ENCODE results near the gene AGPAT3.

The AGPAT3 gene

DNA sequence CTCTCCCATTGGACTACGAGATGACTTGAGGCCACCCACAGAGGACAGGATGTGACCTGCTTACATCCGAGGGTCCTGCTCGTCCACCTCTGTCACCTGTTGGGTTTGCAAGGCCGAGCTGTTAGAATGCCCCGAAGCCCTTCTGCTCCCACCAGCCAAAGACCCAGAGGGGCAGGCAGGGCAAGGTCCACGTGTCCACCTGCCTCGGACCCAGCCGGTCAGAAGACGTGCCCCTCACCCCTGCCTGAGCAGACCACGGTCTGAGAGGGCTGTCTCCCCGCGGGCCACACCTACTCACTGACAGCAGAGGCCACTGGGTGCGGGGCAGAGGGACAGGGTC is 116.8 kb downstream of the AGPAT3 start:
- DNase-seq = no peak

GRCh38 chr21:43982489-43983078 is 117.6 kb downstream of the AGPAT3 start:
- no peak for DNase-seq

GRCh38 chr21:43983390-43983789 is 118.4 kb downstream of the AGPAT3 start:
- no peak for DNase-seq

DNA sequence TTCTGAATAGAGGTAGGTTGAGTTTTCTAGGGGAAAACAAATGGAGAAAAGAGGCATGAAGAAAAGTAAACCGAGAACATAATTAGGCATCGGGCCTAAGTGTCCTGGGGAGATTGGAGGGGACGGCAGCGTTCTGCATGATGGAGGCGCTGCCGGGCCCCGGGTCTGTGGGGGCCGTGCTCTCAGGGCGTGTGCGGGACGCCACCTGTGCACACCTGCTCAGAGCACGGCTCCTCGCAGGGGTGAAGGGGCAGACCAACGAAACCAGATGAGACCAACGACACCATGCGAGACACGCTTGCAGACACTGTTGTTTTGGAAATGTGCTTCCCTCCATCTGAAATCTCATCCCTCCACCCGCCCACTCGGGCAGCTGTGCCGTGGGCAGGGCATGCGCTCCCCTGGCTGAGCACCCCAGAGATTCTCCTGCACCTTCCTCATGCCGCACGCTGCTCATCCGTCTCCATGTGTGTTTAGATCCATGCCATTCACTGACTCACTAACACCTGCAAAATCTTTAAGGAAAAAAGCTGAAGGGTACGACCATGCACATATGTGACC is 118.9 kb downstream of the AGPAT3 start:
- no peak for DNase-seq

DNA sequence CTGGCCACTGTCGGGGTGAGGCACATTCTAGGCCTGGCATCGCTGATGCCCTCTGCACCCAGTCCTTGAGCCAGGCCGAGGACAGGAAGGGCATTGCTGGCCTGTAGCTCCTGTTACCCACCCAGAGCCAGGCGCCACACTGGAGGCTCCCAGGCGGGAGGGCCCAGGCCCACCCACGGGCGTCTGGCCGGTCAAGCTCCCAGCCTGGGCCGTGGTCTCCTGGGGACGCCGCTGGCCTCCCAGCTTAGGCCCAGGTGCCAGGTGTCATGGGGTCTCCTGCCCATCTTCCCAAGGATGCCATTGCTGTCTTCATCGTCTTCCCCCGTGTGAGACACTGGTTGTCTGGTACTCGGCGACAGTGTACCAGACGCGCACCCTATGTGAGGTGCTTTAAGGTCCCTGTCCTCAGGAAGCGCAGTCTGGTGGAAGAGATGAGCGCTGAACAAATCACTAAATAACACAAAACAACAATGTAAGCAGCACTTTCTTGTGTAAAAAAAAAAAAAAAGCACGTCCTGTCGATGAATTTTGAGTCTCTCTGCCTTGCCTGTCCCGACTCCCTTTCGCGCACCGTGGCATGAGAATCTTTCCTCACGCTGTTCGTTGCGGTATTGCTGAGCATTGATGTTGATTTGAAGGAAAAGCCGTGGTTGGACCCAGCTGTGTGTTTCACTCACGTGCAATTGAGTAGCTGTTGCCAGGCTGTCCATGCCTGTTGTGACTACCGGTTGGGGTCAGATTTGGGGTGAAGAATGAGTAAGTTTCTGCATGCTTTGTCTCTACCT is 120.1 kb downstream of the AGPAT3 start:
- DNase-seq = no peak

- DNase-seq = peak in 1 of 2 experiments; percentile 28
Observed at GRCh38 chr21:43985690-43986251, 120.7 kb downstream of the AGPAT3 start.

DNA sequence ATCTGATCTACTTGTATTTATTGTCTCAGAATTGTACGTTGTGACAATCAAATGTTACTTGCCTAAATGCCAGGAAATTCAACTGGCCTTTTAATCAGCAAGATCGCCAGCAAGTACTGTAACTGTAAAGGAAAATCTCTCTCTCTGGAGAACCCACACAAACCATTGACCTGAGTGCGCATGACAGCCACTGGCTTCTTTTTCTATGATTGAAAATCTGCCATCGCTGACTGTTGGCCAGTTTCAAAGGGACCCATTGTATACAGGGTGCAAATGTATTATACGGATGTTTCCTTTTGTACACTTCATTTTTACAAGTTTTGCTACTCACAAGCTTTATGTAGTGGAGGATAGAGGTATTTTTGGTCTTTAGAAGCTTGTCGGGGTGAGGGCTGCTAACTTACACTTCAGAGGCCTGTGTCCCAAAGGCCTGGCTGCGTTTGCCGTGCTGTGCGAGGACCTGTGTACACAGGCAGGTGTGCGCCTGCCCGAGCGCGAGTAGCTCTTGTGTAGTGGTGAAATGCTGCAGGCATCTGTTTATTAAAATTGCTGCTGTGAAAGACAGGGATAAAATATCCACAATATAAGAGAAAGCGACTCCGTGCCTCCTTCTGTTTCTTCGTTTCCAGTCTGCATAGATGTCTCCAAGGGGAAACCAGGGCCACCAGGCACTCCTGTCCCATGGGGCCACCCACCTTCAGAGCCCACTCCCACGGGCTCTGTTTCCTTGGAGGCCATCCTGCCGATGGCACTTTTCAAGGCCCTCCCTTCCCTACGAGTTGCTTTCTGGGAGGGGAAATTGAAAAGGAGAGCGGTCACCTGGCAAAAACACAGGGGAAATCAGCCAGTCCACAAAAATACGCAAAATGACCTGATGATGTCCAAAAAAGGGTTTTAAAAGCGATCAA is 121.8 kb downstream of the AGPAT3 start:
- no peak for DNase-seq

- DNase-seq = no peak
Observed at GRCh38 chr21:43987509-43987908, 122.5 kb downstream of the AGPAT3 start.

DNA sequence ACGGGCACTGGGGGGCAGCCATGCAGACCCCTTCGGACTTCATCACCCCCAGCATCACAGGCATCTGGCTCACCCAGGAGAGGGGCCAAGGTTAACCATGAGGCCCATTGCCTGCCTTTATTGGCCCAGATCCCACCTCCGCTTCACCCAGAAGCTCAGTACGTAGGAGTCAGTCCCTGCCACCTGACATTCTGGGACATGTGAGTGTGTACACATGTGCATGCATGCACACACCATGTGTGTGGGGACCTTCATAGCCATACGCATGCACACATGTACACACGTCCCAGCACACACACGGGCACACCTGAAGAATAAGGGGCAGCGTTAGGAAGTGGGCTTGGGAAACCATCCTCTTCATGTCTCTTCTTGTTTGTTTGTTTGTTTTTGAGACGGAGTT is 123.0 kb downstream of the AGPAT3 start:
- no peak for DNase-seq

- DNase-seq = no peak
Observed at GRCh38 chr21:43988506-43989230, 123.6 kb downstream of the AGPAT3 start.

- no peak for DNase-seq
Observed at GRCh38 chr21:43989401-43989800, 124.4 kb downstream of the AGPAT3 start.

DNA sequence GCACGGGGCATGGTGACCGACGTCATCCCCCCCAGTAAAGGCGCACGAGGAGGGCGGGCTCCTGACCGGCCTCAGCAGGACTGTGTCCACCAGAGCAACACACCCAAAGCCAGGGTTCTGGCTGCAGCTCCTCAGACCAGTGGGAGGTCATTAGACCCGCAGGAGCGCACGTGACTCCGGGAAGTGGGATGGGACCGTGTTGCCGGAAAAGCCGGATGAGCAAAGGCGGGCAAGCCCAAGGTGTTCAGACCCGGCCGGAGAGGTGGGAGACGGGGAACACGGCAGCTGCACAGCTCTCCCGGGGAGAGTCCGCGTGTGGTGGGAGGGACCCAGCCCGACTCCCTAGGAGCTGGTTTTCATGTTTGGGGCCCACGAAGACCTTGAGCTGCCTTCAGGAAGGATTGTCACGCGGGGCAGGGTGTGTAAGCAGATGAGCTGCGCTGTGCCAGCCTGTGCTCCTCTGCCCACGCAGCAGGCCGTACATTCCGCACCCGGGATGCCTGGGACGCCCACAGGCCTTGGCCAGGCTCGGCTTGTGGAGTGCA is 126.5 kb downstream of the AGPAT3 start:
- DNase-seq = no peak

DNA sequence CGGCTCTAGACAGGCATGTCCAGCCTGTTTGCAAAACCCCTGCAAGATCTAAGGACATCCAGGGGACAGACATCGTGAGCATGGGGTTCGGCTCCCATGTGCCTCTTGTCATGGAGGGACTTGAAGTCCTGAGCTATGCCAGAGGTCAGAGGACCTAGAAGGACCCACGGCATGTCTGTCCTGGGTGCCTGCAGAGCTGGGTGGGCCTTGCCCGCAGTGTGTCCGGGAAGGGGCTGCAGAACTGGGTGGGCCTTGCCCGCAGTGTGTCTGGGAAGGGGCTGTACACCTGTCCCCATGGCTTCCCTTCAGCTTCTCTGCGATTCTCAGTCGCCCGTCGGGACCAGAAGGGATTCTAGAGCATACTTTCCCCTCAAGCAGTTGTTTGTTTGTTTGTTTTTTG is 127.1 kb downstream of the AGPAT3 start:
- DNase-seq = no peak

GRCh38 chr21:43993420-43993934 is 128.5 kb downstream of the AGPAT3 start:
- DNase-seq = no peak

- DNase-seq = no peak
Observed at GRCh38 chr21:43994085-43994484, 129.1 kb downstream of the AGPAT3 start.

DNA sequence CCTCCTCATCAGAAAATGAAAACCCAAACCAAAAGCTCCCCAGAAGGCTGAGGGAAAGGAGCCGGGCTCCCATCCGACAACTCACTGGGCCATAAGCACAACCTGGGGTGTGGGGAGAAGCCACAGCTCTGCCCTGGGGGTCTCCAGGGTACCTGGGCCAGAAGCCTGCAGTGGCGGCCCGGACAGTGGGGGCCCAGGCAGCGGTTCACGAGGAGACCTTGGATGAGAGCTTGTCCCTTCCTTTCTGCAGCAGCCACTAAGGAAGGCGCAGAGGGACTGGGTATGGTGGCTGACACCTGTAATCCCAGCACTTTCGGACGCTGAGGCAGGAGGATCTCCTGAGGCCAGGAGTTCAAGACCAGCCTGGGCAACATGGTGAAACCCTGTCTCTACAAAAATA is 129.6 kb downstream of the AGPAT3 start:
- no peak for DNase-seq

DNA sequence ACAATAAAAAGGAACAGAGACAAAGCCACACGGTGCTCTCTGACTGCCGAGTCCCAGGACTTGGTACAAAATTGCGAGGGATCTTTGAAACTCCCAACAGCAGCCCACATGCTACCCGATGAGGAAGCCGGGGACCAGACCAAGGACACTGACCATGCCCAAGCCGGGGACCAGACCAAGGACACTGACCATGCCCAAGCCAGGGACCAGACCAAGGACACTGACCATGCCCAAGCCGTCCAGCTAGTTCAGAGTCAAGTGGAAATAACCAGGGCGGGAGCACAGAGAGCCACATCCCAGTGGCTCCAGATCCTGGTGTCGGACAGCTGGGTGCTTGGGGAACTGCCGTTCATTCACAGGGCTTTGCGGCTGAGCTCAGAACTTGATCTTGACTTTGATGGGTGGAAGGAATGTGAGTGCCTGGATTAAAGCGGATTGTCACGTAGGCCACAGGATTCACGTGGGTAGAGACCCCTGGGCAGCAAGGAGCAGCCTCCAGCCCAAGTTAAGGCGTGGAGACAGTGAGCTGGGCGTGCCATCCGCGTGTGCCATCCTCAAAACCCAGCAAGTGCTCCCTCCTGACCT is 130.6 kb downstream of the AGPAT3 start:
- no peak for DNase-seq

GRCh38 chr21:43997766-43998742 is 133.0 kb downstream of the AGPAT3 start:
- no peak for DNase-seq

DNA sequence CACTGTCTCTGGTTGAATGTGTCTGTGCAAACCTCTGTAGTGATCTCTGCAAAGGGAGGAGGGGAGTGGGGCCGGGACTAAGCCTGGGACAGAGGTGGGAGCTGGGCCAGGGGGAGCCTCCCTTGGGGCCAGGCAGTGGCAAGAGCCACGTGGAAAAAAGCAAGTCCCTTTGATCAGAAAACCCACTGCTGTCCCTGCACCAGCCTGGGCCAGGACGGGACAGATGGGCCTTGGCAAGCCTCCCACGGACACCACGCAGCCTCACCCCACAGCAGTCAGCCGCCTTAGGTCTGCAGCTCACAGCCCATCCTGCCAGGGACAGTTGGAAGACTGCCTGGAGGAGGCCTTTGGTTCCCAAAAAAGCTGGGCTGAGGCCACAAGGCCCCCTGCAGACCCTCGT is 135.3 kb downstream of the AGPAT3 start:
- DNase-seq = no peak

DNA sequence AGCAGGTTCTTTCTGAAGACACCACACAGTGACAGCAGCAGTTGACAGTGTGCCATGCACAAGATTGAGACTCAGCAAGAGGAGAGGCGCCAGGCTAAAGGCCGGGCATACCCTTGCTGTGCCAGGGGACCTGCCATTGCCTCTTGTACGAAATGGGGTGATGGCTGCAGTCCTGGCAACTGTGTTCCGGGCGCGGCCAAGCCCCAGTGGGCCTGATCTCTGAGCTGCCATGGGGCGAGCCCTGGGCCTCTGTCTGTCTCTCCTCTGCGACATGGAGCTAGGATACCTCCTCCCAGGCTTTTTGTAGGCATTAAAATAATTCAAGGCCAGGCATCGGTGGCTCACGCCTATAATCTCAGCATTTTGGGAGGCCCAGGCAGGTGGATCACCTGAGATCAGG is 137.5 kb downstream of the AGPAT3 start:
- DNase-seq = no peak

Measured in activated T-cell treated with anti-CD3 and anti-CD28 coated beads, Interleukin-2, amount 50 U/mL, for 48 hours (primary cell).